HepG2 (cell line): Measurements from ENCODE around the gene SH3GLB2. TPM values are rescaled to one million over a fixed set of nuclear protein-coding genes. Genes with fewer than 3 reads are reported as not detected.

Experiments used
- ATAC-seq: fragments of 200-7000 bp; cut with Tn5 transposase; 3 replicates; pipeline ENCODE4 v1.9.1; 2020; ENCODE audit warnings: mild to moderate bottlenecking, moderate library complexity
- BruUV-seq: library from RNA; stranded (reverse); fragments of 400-500 nt; replicated peaks from 2 replicates; lab custom pipeline; 2021; lab: Mats Ljungman, UMichigan
- CTCF ChIA-PET: fragments of 300-600 bp; formaldehyde crosslinking; extraction: SDS; loops from one replicate; lab custom pipeline; 2021; ENCODE audit warnings: low total read pairs, inconsistent platforms, low intra/inter-chr PET ratio; lab: Yijun Ruan, JAX
- POLR2A ChIA-PET: fragments of 350-600 bp; sonication (Branson Sonifier 250); formaldehyde crosslinking; loops from one replicate; lab custom pipeline; 2020; ENCODE audit warnings: antibody characterized with exemption, inconsistent platforms; lab: Yijun Ruan, JAX
- DNase-seq: peaks from one replicate; pipeline ENCODE4 v3.0.0-alpha.2; 2015; ENCODE audit warnings: low spot score
- FAIRE-seq: peaks from 3 replicates; lab custom pipeline; 2011; peaks lifted over from hg19 to GRCh38; lab: Jason Lieb, UNC
- H2AFZ ChIP-seq: one replicate; pipeline ENCODE4 v1.6.1; 2011; ENCODE audit warnings: low read length, inconsistent platforms
- H3K27ac ChIP-seq: fragments of 300-600 bp; 3 replicates; pipeline ENCODE4 v1.8.0; 2011; ENCODE audit warnings: mixed run types, mild to moderate bottlenecking, mixed read lengths, low read length, inconsistent platforms; ENCODE audit not compliant: insufficient read depth; ENCODE audit errors: extremely low read length
- H3K27me3 ChIP-seq, 2 experiments: fragments of 200-600 bp in 1 of 2; 2 replicates in 1 of 2; 3 replicates in 1 of 2; pipeline versions ENCODE4 v1.6.0 to v1.8.0; 2011; ENCODE audit warnings: low read length in 2 of 2, mild to moderate bottlenecking in 2 of 2, moderate library complexity in 2 of 2, inconsistent platforms in 1 of 2; ENCODE audit not compliant: insufficient read depth in 2 of 2, control insufficient read depth in 1 of 2
- H3K36me3 ChIP-seq, 2 experiments: fragments of 200-600 bp in 1 of 2; replicated peaks in 1 of 2; 2 replicates in 1 of 2; 3 replicates in 1 of 2; pipeline versions ENCODE4 v1.5.1 to v1.8.0; 2011; ENCODE audit warnings: low read length in 2 of 2, inconsistent platforms in 1 of 2; ENCODE audit not compliant: insufficient read depth in 2 of 2, control insufficient read depth in 1 of 2
- H3K4me1 ChIP-seq: 2 replicates; pipeline ENCODE4 v1.5.1; 2012; ENCODE audit warnings: low read length, inconsistent platforms; ENCODE audit not compliant: insufficient read depth
- H3K4me2 ChIP-seq: 2 replicates; pipeline ENCODE4 v1.6.0; 2011; ENCODE audit warnings: low read depth, low read length, inconsistent platforms
- H3K4me3 ChIP-seq, 3 experiments: fragments of 200-600 bp in 1 of 3; sonication (generic), shearing (Covaris generic) in 1 of 3; replicated peaks in 1 of 3; 2 replicates each; pipeline ENCODE4 v1.5.1; 2011 to 2016; ENCODE audit warnings: low read length in 3 of 3, inconsistent platforms in 2 of 3, low read depth in 2 of 3, mild to moderate bottlenecking in 2 of 3, control low read depth in 1 of 3, mixed read lengths in 1 of 3; ENCODE audit not compliant: insufficient read depth in 1 of 3
- H3K79me2 ChIP-seq: one replicate; pipeline ENCODE4 v1.6.1; 2011; ENCODE audit warnings: low read length, inconsistent platforms; ENCODE audit not compliant: insufficient read depth
- H3K9ac ChIP-seq: 2 replicates; pipeline ENCODE4 v1.6.0; 2011; ENCODE audit warnings: mild to moderate bottlenecking, low read depth, low read length, inconsistent platforms; ENCODE audit not compliant: insufficient read depth
- H3K9me3 ChIP-seq: 2 replicates; pipeline ENCODE4 v1.5.1; 2012; ENCODE audit warnings: mild to moderate bottlenecking, low read length
- H4K20me1 ChIP-seq: 2 replicates; pipeline ENCODE4 v1.6.0; 2011; ENCODE audit warnings: inconsistent platforms, mild to moderate bottlenecking, low read length, moderate library complexity; ENCODE audit not compliant: insufficient read depth
- AGO2 ChIP-seq: fragments of 200-400 bp; formaldehyde crosslinking; optimal IDR thresholded peaks from 2 replicates; pipeline ENCODE3; 2017; ENCODE audit warnings: mild to moderate bottlenecking, low read depth, low read length, moderate library complexity
- DNMT1 ChIP-seq: sonication (generic); formaldehyde crosslinking; IDR thresholded peaks from 2 replicates; pipeline ENCODE4 v1.5.1; 2020; ENCODE audit warnings: mild to moderate bottlenecking, missing genetic modification reagents
- MEIS2 ChIP-seq: sonication (generic); formaldehyde crosslinking; IDR thresholded peaks from 2 replicates; pipeline ENCODE4 v1.9.0; 2021; ENCODE audit warnings: mild to moderate bottlenecking, missing genetic modification reagents
- POLR2AphosphoS5 ChIP-seq: IDR thresholded peaks from 2 replicates; pipeline ENCODE4 v1.6.1; 2012; ENCODE audit warnings: low read depth, low read length
- POLR2G ChIP-seq: fragments of 200-400 bp; formaldehyde crosslinking; IDR thresholded peaks from 2 replicates; pipeline ENCODE4 v1.6.1; 2018; ENCODE audit warnings: mild to moderate bottlenecking, low read depth, low read length, moderate library complexity
- SALL1 ChIP-seq: sonication (generic); formaldehyde crosslinking; IDR thresholded peaks from 2 replicates; pipeline ENCODE4 v1.8.0; 2022; ENCODE audit warnings: mild to moderate bottlenecking, missing genetic modification reagents
- SP1 ChIP-seq, 2 experiments: fragments of 450-650 bp in 1 of 2; sonication (generic) in 1 of 2; formaldehyde crosslinking in 1 of 2; IDR thresholded peaks; 2 replicates each; pipeline versions ENCODE4 v1.4.0 to v1.6.1; 2016 to 2020; ENCODE audit warnings: missing genetic modification reagents in 1 of 2
- ZBTB21 ChIP-seq: sonication (generic); formaldehyde crosslinking; IDR thresholded peaks from 2 replicates; pipeline ENCODE4 v1.4.0; 2020; ENCODE audit warnings: missing genetic modification reagents
- WGBS: methylation state at CpG from one replicate; pipeline ENCODE4 v1.1.6; 2017; ENCODE audit warnings: low lambda C conversion rate; 5-methylcytosine and 5-hydroxymethylcytosine counted together
- in situ Hi-C: cut with HindIII; loops from 2 replicates; pipeline ENCODE4 v1.10.0; 2017; ENCODE audit warnings: low pct_unique_long_range_greater_than_20kb; ENCODE audit not compliant: extremely low pct_ligation_motif_present
- intact Hi-C: fragments of 100-400 bp; cut with micrococcal nuclease; formaldehyde crosslinking; loops from one replicate; pipeline ENCODE4 v1.10.0; 2022; ENCODE audit not compliant: unreplicated experiment
- polyA plus RNA-seq, 8 experiments: library from polyadenylated mRNA; depleted of rRNA in 3 of 8; stranded (reverse) in 7 of 8; unstranded in 1 of 8; fragments of >200 nt; fragmentation: Illumina TruSeq in 4 of 8; extraction: Trizol in 4 of 8; gene quantifications; 2 replicates each; pipeline versions ENCODE4 v1.2.1 to v1.2.3, GENCODE V29; 2011 to 2016; ENCODE audit warnings: low read depth in 4 of 8, missing spikeins in 1 of 8, mixed read lengths in 1 of 8; ENCODE audit not compliant: insufficient read depth in 1 of 8
- total RNA-seq, 5 experiments: library from RNA; depleted of rRNA; stranded (reverse); fragments of >200 nt; fragmentation: Illumina TruSeq; extraction: Trizol; gene quantifications; 2 replicates each; pipeline ENCODE4 v1.2.3, GENCODE V29; 2016; ENCODE audit warnings: low read depth in 1 of 5
- TF ChIP-seq, protein P1 (sequence below): sonication (generic); formaldehyde crosslinking; IDR thresholded peaks from 2 replicates; pipeline ENCODE4 v1.4.0; 2020; ENCODE audit warnings: missing genetic modification reagents
- TF ChIP-seq, protein P2 (sequence below): sonication (generic); formaldehyde crosslinking; IDR thresholded peaks from 2 replicates; pipeline ENCODE4 v1.4.0; 2020; ENCODE audit warnings: missing genetic modification reagents
- TF ChIP-seq, protein P3 (sequence below): IDR thresholded peaks from 2 replicates; pipeline ENCODE4 v1.6.1; 2016; ENCODE audit warnings: low read depth

Gene SH3GLB2
- total and polyA plus RNA-seq, 2 of the 13 experiments (the other 11 are each of a cell fraction or from before 2014, with no cell fraction given), result 24.0 to 40.6 TPM

DNA sequence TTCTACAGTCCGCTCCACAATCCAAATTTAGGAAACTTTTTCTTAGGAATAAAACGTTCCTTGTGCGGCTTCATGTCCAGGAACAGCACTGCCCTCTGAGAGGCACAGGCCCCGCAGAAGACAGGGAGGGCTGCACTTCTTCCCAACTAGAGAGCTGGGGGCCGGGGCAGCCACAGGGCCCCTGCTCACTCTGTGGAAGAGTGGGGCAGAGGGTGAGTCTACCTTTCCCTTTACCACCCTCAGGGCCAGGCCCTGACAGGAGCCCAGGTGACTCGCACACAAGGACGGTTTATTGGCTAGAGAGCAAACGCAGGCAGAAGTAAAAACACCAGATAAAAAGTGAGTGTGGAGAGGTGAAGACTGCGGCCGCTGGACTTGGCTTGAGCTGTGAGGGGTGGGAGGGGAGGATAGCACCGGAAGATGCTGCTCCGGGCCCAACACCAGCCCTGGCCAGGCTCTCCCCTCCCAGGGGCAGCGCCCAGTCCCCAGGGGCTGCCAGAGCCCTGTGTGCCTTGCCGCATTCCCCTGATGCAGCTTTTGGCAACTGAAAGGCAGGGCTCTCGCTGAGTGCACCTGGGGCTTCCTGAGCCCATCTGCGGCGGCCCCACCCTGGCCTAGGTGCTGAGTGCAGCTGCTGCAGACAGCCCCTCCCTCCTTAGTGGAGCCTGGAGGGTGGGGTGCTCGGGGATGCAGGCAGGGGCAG lies 20.2 kb downstream of the SH3GLB2 start:
- intact Hi-C loops, result loop anchor here (10.0 kb wide), 1 partner anchor 153 kb away; no protein-coding TSS in a partner anchor
- Histone ChIP-seq H3K27ac (no peak overlapping the region), H3K4me3 (no peak overlapping the region), H3K36me3 (peaks cover 26 to 48% of the 10 kb centered on the region in 2 experiments), H3K9ac (no peak overlapping the region), H2AFZ (no peak overlapping the region), H3K4me1 (no peaks in the 10 kb centered on the region), H3K27me3 (no peaks in the 10 kb centered on the region), H3K79me2 (no peaks in the 10 kb centered on the region), H4K20me1 (no peaks in the 10 kb centered on the region), H3K4me2 (no peak overlapping the region), H3K9me3 (no peaks in the 10 kb centered on the region)
- ATAC-seq (no peak), FAIRE-seq (no peak), DNase-seq (no peak)
- in situ Hi-C loops, result no loop called here
- WGBS, result 98% methylated on average over 12 of the region's 18 CpGs
- ChIA-PET POLR2A (interaction anchor here (1.1 kb wide), 1 partner anchor 20 kb away, joined by 3 read pairs; the partner anchor contains the start of gene SH3GLB2), CTCF (no interaction called here)
- no TSS peak for BruUV-seq
- 0 out of 2 replicates have a peak, but pooled peaks have one; percentile 8 for TF ChIP-seq POLR2G
- no peak for TF ChIP-seq MEIS2 (CRISPR knock-in tag)
- TF ChIP-seq, protein P1, sequence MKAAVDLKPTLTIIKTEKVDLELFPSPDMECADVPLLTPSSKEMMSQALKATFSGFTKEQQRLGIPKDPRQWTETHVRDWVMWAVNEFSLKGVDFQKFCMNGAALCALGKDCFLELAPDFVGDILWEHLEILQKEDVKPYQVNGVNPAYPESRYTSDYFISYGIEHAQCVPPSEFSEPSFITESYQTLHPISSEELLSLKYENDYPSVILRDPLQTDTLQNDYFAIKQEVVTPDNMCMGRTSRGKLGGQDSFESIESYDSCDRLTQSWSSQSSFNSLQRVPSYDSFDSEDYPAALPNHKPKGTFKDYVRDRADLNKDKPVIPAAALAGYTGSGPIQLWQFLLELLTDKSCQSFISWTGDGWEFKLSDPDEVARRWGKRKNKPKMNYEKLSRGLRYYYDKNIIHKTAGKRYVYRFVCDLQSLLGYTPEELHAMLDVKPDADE (CRISPR knock-in tag), result no peak
- TF ChIP-seq DNMT1 (CRISPR knock-in tag), result no peak
- TF ChIP-seq SP1 (IDR thresholded peaks at IDR 0.05), result no peak
- TF ChIP-seq SP1 (CRISPR knock-in tag; IDR thresholded peaks at IDR 0.05), result no peak
- no peak for TF ChIP-seq ZBTB21 (CRISPR knock-in tag)
- TF ChIP-seq, protein P2, sequence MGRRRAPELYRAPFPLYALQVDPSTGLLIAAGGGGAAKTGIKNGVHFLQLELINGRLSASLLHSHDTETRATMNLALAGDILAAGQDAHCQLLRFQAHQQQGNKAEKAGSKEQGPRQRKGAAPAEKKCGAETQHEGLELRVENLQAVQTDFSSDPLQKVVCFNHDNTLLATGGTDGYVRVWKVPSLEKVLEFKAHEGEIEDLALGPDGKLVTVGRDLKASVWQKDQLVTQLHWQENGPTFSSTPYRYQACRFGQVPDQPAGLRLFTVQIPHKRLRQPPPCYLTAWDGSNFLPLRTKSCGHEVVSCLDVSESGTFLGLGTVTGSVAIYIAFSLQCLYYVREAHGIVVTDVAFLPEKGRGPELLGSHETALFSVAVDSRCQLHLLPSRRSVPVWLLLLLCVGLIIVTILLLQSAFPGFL (CRISPR knock-in tag), result no peak
- no peak for TF ChIP-seq POLR2AphosphoS5
- TF ChIP-seq, protein P3, sequence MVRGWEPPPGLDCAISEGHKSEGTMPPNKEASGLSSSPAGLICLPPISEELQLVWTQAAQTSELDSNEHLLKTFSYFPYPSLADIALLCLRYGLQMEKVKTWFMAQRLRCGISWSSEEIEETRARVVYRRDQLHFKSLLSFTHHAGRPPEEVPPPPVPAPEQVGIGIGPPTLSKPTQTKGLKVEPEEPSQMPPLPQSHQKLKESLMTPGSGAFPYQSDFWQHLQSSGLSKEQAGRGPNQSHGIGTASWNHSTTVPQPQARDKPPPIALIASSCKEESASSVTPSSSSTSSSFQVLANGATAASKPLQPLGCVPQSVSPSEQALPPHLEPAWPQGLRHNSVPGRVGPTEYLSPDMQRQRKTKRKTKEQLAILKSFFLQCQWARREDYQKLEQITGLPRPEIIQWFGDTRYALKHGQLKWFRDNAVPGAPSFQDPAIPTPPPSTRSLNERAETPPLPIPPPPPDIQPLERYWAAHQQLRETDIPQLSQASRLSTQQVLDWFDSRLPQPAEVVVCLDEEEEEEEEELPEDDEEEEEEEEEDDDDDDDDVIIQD (CRISPR knock-in tag), result no peak
- TF ChIP-seq AGO2, result peak; percentile 78
- TF ChIP-seq SALL1, result no peak
